GM23338 (cell line): ENCODE results near the gene MED16. TPM values are rescaled to one million over a fixed set of nuclear protein-coding genes. Genes with fewer than 3 reads are reported as not detected.

Experiments used
- ATAC-seq: fragments of 200-7000 bp; cut with Tn5 transposase; 3 replicates; pipeline ENCODE4 v1.9.1; 2020
- DNase-seq: peaks from one replicate; pipeline ENCODE4 v3.0.0-alpha.2; 2015; ENCODE audit warnings: low spot score
- H2AFZ ChIP-seq: fragments of 200-600 bp; sonication (generic); 2 replicates; pipeline ENCODE4 v1.8.0; 2016; ENCODE audit warnings: antibody characterized with exemption, mild to moderate bottlenecking, moderate library complexity
- H3F3A ChIP-seq: fragments of 200-600 bp; sonication (generic); replicated peaks from 2 replicates; pipeline ENCODE4 v1.8.0; 2017; ENCODE audit warnings: antibody characterized with exemption, mixed run types, low read depth
- H3K27ac ChIP-seq: fragments of 200-600 bp; sonication (generic); 2 replicates; pipeline ENCODE4 v1.6.1; 2016; ENCODE audit warnings: low read depth
- H3K27me3 ChIP-seq: fragments of 200-600 bp; sonication (generic); 2 replicates; pipeline ENCODE4 v1.8.0; 2016; ENCODE audit warnings: mild to moderate bottlenecking, mixed run types, moderate library complexity; ENCODE audit not compliant: insufficient read depth
- H3K36me3 ChIP-seq: fragments of 200-600 bp; sonication (generic); 2 replicates; pipeline ENCODE4 v1.8.0; 2016; ENCODE audit warnings: mild to moderate bottlenecking; ENCODE audit not compliant: insufficient read depth
- H3K4me1 ChIP-seq: fragments of 200-600 bp; sonication (generic); 2 replicates; pipeline ENCODE4 v1.8.0; 2016; ENCODE audit warnings: mild to moderate bottlenecking, moderate library complexity; ENCODE audit not compliant: insufficient read depth
- H3K4me2 ChIP-seq: fragments of 200-600 bp; sonication (generic); 2 replicates; pipeline ENCODE4 v1.7.1; 2017; ENCODE audit warnings: mixed run types
- H3K4me3 ChIP-seq: fragments of 200-600 bp; sonication (generic); 2 replicates; pipeline ENCODE4 v1.6.1; 2016; ENCODE audit warnings: mixed run types
- H3K79me2 ChIP-seq: fragments of 200-600 bp; sonication (generic); replicated peaks from 2 replicates; pipeline ENCODE4 v1.8.0; 2017; ENCODE audit warnings: mild to moderate bottlenecking; ENCODE audit not compliant: insufficient read depth
- H3K9me2 ChIP-seq: fragments of 200-600 bp; sonication (generic); 2 replicates; pipeline ENCODE4 v1.8.0; 2017; ENCODE audit not compliant: insufficient read depth
- H4K20me1 ChIP-seq: fragments of 200-600 bp; sonication (generic); replicated peaks from 2 replicates; pipeline ENCODE4 v1.8.0; 2017; ENCODE audit warnings: mild to moderate bottlenecking; ENCODE audit not compliant: insufficient read depth
- H3K27ac Mint-ChIP-seq: 2 replicates; pipeline ENCODE4 v1.8.0; 2020; ENCODE audit warnings: inconsistent platforms, mild to moderate bottlenecking, moderate library complexity, mixed read lengths
- H3K27me3 Mint-ChIP-seq: 3 replicates; pipeline ENCODE4 v1.8.0; 2022; ENCODE audit warnings: low read depth, mild to moderate bottlenecking, moderate library complexity, mixed read lengths, inconsistent platforms; ENCODE audit not compliant: insufficient read depth, poor library complexity
- H3K36me3 Mint-ChIP-seq: 3 replicates; pipeline ENCODE4 v1.8.0; 2021; ENCODE audit warnings: low read depth, mild to moderate bottlenecking, inconsistent platforms, moderate library complexity, mixed read lengths
- H3K4me1 Mint-ChIP-seq: 3 replicates; pipeline ENCODE4 v1.8.0; 2020; ENCODE audit warnings: mild to moderate bottlenecking, inconsistent platforms, mixed read lengths
- H3K4me3 Mint-ChIP-seq: 3 replicates; pipeline ENCODE4 v1.8.0; 2021; ENCODE audit warnings: moderate library complexity, mild to moderate bottlenecking, inconsistent platforms, mixed read lengths
- H3K9me3 Mint-ChIP-seq: 3 replicates; pipeline ENCODE4 v1.8.0; 2020; ENCODE audit warnings: moderate library complexity, mild to moderate bottlenecking, inconsistent platforms, mixed read lengths
- CREB1 ChIP-seq: fragments of 250-450 bp; sonication (Bioruptor Pico); IDR thresholded peaks from 2 replicates; pipeline ENCODE4 v1.5.0; 2020; ENCODE audit warnings: low read depth, mild to moderate bottlenecking, moderate library complexity
- CTCF ChIP-seq, 2 experiments: fragments of 200-600 bp in 1 of 2; sonication (generic) in 1 of 2; conservative IDR thresholded peaks; 2 replicates each; pipeline versions ENCODE4 v1.5.1 to v1.6.1; 2016 to 2017; ENCODE audit warnings: antibody characterized with exemption in 2 of 2, low read depth in 2 of 2, mild to moderate bottlenecking in 2 of 2, moderate library complexity in 1 of 2
- ETS1 ChIP-seq: IDR thresholded peaks from 2 replicates; pipeline ENCODE4 v1.6.1; 2016; ENCODE audit warnings: antibody characterized with exemption
- EZH2 ChIP-seq: fragments of 200-600 bp; sonication (generic); IDR thresholded peaks from one replicate; pipeline ENCODE4 v1.8.0; 2017; ENCODE audit warnings: antibody characterized with exemption, mild to moderate bottlenecking, low read depth; ENCODE audit not compliant: unreplicated experiment
- EZH2phosphoT487 ChIP-seq: fragments of 200-600 bp; sonication (generic); IDR thresholded peaks from one replicate; pipeline ENCODE4 v1.8.1; 2018; ENCODE audit warnings: antibody characterized with exemption; ENCODE audit not compliant: unreplicated experiment
- JUNB ChIP-seq: IDR thresholded peaks from one replicate; pipeline ENCODE4 v1.6.1; 2016; ENCODE audit warnings: antibody characterized with exemption; ENCODE audit not compliant: unreplicated experiment
- NANOG ChIP-seq: IDR thresholded peaks from 2 replicates; pipeline ENCODE4 v1.6.1; 2016; ENCODE audit warnings: antibody characterized with exemption, borderline replicate concordance
- POLR2AphosphoS5 ChIP-seq: IDR thresholded peaks from 2 replicates; pipeline ENCODE4 v1.6.1; 2016; ENCODE audit warnings: antibody characterized with exemption, low read depth
- REST ChIP-seq: IDR thresholded peaks from one replicate; pipeline ENCODE4 v1.6.1; 2018; ENCODE audit warnings: antibody characterized with exemption; ENCODE audit not compliant: unreplicated experiment
- STAT1 ChIP-seq: IDR thresholded peaks from one replicate; pipeline ENCODE4 v1.6.1; 2016; ENCODE audit warnings: antibody characterized with exemption; ENCODE audit not compliant: unreplicated experiment
- ZNF114 ChIP-seq: fragments of 250-450 bp; sonication (Bioruptor Pico); IDR thresholded peaks from 2 replicates; pipeline ENCODE4 v1.5.0; 2020; ENCODE audit warnings: mild to moderate bottlenecking, moderate library complexity
- ZNF331 ChIP-seq: fragments of 250-450 bp; sonication (Bioruptor Pico); IDR thresholded peaks from 2 replicates; pipeline ENCODE4 v1.5.0; 2020; ENCODE audit warnings: low read depth, mild to moderate bottlenecking, moderate library complexity
- ZNF462 ChIP-seq: fragments of 250-450 bp; sonication (Bioruptor Pico); IDR thresholded peaks from 2 replicates; pipeline ENCODE4 v1.5.0; 2020; ENCODE audit warnings: mild to moderate bottlenecking, moderate library complexity
- polyA plus RNA-seq: library from polyadenylated mRNA; unstranded; fragments of >200 nt; fragmentation: Nextera tagmentation; extraction: Ambion mirVana; gene quantifications from 2 replicates; pipeline ENCODE4 v1.2.1, GENCODE V29; 2016
- total RNA-seq: library from RNA; depleted of rRNA; stranded (reverse); fragments of >200 nt; shearing (Covaris generic); gene quantifications from 2 replicates; pipeline ENCODE4 v1.2.3, GENCODE V29; 2014

Gene MED16
- total and polyA plus RNA-seq, 2 experiments from 2014 or later, result 52.7 to 73.6 TPM

- H3K27ac Mint-ChIP-seq, result no peak overlapping the region
- H3K9me2 ChIP-seq, result no peaks in the 10 kb centered on the region
- H3K4me1 Mint-ChIP-seq, result peaks cover 6% of the 10 kb centered on the region; the same call in 2 of the 3 replicates
Observed at GRCh38 chr19:827314-827709, 65.7 kb downstream of the MED16 start.

More at GRCh38 chr19:827314-827709, 65.7 kb downstream of the MED16 start:
- Histone ChIP-seq H3K4me3 (no peak overlapping the region), H2AFZ (no peak overlapping the region), H4K20me1 (no peaks in the 10 kb centered on the region), H3K4me2 (no peak overlapping the region), H3F3A (no peaks in the 10 kb centered on the region), H3K36me3 (no peaks in the 10 kb centered on the region), H3K27ac (no peak overlapping the region), H3K27me3 (no peaks in the 10 kb centered on the region; the same call in 1 of the 2 replicates), H3K79me2 (no peaks in the 10 kb centered on the region), H3K4me1 (peaks cover 9% of the 10 kb centered on the region; the same call in 1 of the 2 replicates)
- H3K36me3 Mint-ChIP-seq, result no peaks in the 10 kb centered on the region
- H3K27me3 Mint-ChIP-seq, result peaks cover 9% of the 10 kb centered on the region
- ATAC-seq (no peak), DNase-seq (no peak)
- H3K9me3 Mint-ChIP-seq, result no peaks in the 10 kb centered on the region
- TF ChIP-seq STAT1, result no peak
- no peak for TF ChIP-seq JUNB
- TF ChIP-seq CTCF (conservative IDR thresholded peaks at IDR 0.05; ENCODE audit: low read depth in 2 of 2), result no peak
- TF ChIP-seq POLR2AphosphoS5, result no peak
- no peak for TF ChIP-seq EZH2phosphoT487
- no peak for TF ChIP-seq ZNF331
- TF ChIP-seq EZH2, result no peak
- no peak for TF ChIP-seq ZNF114
- TF ChIP-seq ETS1, result no peak
- TF ChIP-seq NANOG, result no peak
- TF ChIP-seq REST, result no peak
- TF ChIP-seq CREB1 (CRISPR knock-in tag), result no peak
- no peak for TF ChIP-seq ZNF462 (CRISPR knock-in tag)
- H3K4me3 Mint-ChIP-seq, result no peak overlapping the region
